Neural progenitor cell (in vitro differentiated cells): ENCODE measurements around the gene ABCA3. TPM values are rescaled to one million over a fixed set of nuclear protein-coding genes. Genes with fewer than 3 reads are reported as not detected.
A peak's percentile ranks its signal among the peaks of the same experiment; 100 is the strongest.

Experiments
- DNase-seq: peaks from one replicate; pipeline ENCODE4 v3.0.0-alpha.2; 2016; ENCODE audit warnings: low spot score
- H2AFZ ChIP-seq: fragments of 200-600 bp; sonication (generic); replicated peaks from 2 replicates; pipeline ENCODE4 v1.6.1; 2016; ENCODE audit warnings: antibody characterized with exemption
- H3F3A ChIP-seq: fragments of 200-600 bp; sonication (generic); 2 replicates; pipeline ENCODE4 v1.6.1; 2016; ENCODE audit warnings: antibody characterized with exemption, low read depth
- H3K27ac ChIP-seq: fragments of 200-600 bp; sonication (generic); 2 replicates; pipeline ENCODE4 v1.5.1; 2016; ENCODE audit warnings: mild to moderate bottlenecking
- H3K27me3 ChIP-seq: fragments of 200-600 bp; sonication (generic); 2 replicates; pipeline ENCODE4 v1.6.1; 2016; ENCODE audit warnings: mild to moderate bottlenecking, moderate library complexity
- H3K36me3 ChIP-seq: fragments of 200-600 bp; sonication (generic); 2 replicates; pipeline ENCODE4 v1.5.1; 2016
- H3K4me1 ChIP-seq: fragments of 200-600 bp; sonication (generic); 2 replicates; pipeline ENCODE4 v1.6.1; 2016; ENCODE audit warnings: mixed run types
- H3K4me2 ChIP-seq: fragments of 200-600 bp; sonication (generic); 2 replicates; pipeline ENCODE4 v1.6.1; 2016
- H3K4me3 ChIP-seq: fragments of 200-600 bp; sonication (generic); 2 replicates; pipeline ENCODE4 v1.5.1; 2016
- H3K79me2 ChIP-seq: fragments of 200-600 bp; sonication (generic); 2 replicates; pipeline ENCODE4 v1.6.1; 2016; ENCODE audit warnings: low read depth
- H3K9ac ChIP-seq: fragments of 200-600 bp; sonication (generic); 2 replicates; pipeline ENCODE4 v1.6.1; 2016
- H3K9me3 ChIP-seq: fragments of 200-600 bp; sonication (generic); 2 replicates; pipeline ENCODE4 v1.5.1; 2016; ENCODE audit warnings: low read depth
- H4K20me1 ChIP-seq: fragments of 200-600 bp; sonication (generic); 2 replicates; pipeline ENCODE4 v1.6.1; 2016; ENCODE audit warnings: low read depth
- H3K27ac Mint-ChIP-seq: 3 replicates; pipeline ENCODE4 v1.8.0; 2021; ENCODE audit warnings: mixed read lengths
- H3K27me3 Mint-ChIP-seq: 2 replicates; pipeline ENCODE4 v1.8.0; 2022; ENCODE audit warnings: low read depth, mild to moderate bottlenecking, inconsistent platforms, moderate library complexity, mixed read lengths; ENCODE audit not compliant: insufficient read depth
- H3K36me3 Mint-ChIP-seq: 3 replicates; pipeline ENCODE4 v1.8.0; 2021; ENCODE audit warnings: mixed read lengths
- H3K4me1 Mint-ChIP-seq: 3 replicates; pipeline ENCODE4 v1.8.0; 2021; ENCODE audit warnings: mixed read lengths
- H3K4me3 Mint-ChIP-seq: 3 replicates; pipeline ENCODE4 v1.8.0; 2021; ENCODE audit warnings: mild to moderate bottlenecking, moderate library complexity, mixed read lengths
- H3K9me3 Mint-ChIP-seq: 3 replicates; pipeline ENCODE4 v1.8.0; 2020; ENCODE audit warnings: mixed read lengths
- CTCF ChIP-seq: fragments of 200-600 bp; sonication (generic); IDR thresholded peaks from 2 replicates; pipeline ENCODE4 v1.5.1; 2017; ENCODE audit warnings: antibody characterized with exemption, mild to moderate bottlenecking
- EZH2 ChIP-seq: fragments of 200-600 bp; sonication (generic); IDR thresholded peaks from 2 replicates; pipeline ENCODE4 v1.6.1; 2017; ENCODE audit warnings: antibody characterized with exemption, mild to moderate bottlenecking, moderate library complexity
- EZH2phosphoT487 ChIP-seq: fragments of 200-600 bp; sonication (generic); IDR thresholded peaks from 2 replicates; pipeline ENCODE4 v1.6.1; 2017; ENCODE audit warnings: antibody characterized with exemption
- microRNA counts: library from miRNA; unstranded; fragments of <30 nt; microRNA quantifications from one replicate; lab custom pipeline; 2016
- microRNA-seq: library from miRNA; unstranded; fragments of <30 nt; microRNA quantifications from one replicate; pipeline ENCODE4, GENCODE V29; 2016
- small RNA-seq: library from RNA; depleted of rRNA; stranded (forward); fragments of <200 nt; gene quantifications from one replicate; pipeline ENCODE3, GENCODE V24; 2015
- total RNA-seq: library from RNA; depleted of rRNA; stranded (reverse); fragments of >200 nt; gene quantifications from 2 replicates; pipeline ENCODE4 v1.2.3, GENCODE V29; 2015; ENCODE audit warnings: low replicate concordance

Gene ABCA3
- total RNA-seq, 1 donor from 2014 or later = 9.7 TPM

DNA sequence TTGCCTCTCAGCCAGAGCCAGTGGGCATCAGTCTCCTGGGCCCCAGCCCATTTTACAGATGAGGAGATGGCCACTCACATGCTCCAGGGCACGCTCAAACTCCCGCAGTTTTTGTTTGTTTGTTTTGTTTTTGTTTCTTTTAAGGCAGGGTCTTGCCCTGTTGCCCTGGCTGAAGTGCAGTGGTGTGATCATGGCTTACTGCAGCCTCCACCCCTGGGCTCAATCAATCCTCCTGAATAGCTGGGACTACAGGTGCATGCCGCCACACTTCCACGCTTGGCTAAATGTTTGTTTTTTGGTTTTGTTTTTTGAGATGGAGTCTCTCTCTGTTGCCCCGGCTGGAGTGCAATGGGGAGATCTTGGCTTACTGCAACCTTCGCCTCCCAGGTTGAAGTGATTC is 113.6 kb downstream of the ABCA3 start:
- peaks cover 2% of the 10 kb centered on the region for H3K36me3 Mint-ChIP-seq
- peaks cover 9% of the 10 kb centered on the region for H3K4me1 Mint-ChIP-seq
- Histone ChIP-seq H3K4me3 (no peak overlapping the region), H3K4me2 (no peak overlapping the region), H3K27me3 (no peaks in the 10 kb centered on the region), H3K9ac (no peak overlapping the region), H3K4me1 (peaks cover 7% of the 10 kb centered on the region), H3K9me3 (no peaks in the 10 kb centered on the region), H3K27ac (no peak overlapping the region), H2AFZ (no peak overlapping the region), H3K36me3 (no peaks in the 10 kb centered on the region), H3K79me2 (peaks cover 41% of the 10 kb centered on the region), H4K20me1 (peaks cover 34% of the 10 kb centered on the region), H3F3A (peaks cover 3% of the 10 kb centered on the region)
- H3K27me3 Mint-ChIP-seq = peaks cover 2% of the 10 kb centered on the region
- TF ChIP-seq EZH2phosphoT487 = no peak
- TF ChIP-seq EZH2 = no peak
- TF ChIP-seq CTCF = no peak
- H3K4me3 Mint-ChIP-seq = no peak overlapping the region
- DNase-seq = no peak
- no peaks in the 10 kb centered on the region for H3K9me3 Mint-ChIP-seq
- no peak overlapping the region for H3K27ac Mint-ChIP-seq

DNA sequence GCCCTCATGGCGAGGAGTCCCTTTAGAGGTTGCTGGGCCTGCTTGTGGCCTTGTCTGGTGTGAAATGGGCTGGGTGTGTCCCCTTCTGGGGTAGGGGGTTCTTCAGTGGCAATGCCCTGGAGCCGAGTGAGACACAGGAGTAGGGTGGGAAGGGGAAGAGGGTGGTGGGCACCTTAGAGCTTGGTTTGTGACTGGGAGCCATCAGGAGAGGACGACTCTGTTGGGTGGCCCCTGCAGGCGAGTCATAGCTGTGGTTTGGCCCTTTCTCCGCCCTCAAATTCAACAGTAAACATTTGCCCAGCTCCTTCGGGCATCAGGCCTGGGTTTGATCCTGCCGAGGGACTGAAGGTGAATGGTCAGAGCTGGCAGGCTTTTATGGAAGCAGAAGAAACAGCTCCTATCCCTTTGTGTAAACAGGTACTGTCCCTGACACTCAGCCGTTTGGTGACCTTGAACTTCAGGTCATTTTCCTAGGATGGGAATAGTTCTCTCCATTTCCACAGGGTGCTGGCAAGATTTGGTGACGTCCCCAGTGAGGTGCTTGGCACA is 114.2 kb downstream of the ABCA3 start:
- no peaks in the 10 kb centered on the region for H3K27me3 ChIP-seq
- H3K4me1 ChIP-seq = peaks cover 7% of the 10 kb centered on the region
- no peak overlapping the region for H3K9ac ChIP-seq
- H3K4me2 ChIP-seq = no peak overlapping the region
- no peak overlapping the region for H3K27ac ChIP-seq
- H3K79me2 ChIP-seq = peaks cover 41% of the 10 kb centered on the region
- H3K36me3 ChIP-seq = no peaks in the 10 kb centered on the region
- Mint-ChIP-seq H3K36me3 (peaks cover 2% of the 10 kb centered on the region), H3K4me1 (peaks cover 9% of the 10 kb centered on the region), H3K27ac (peak overlapping the region; percentile 76), H3K27me3 (peaks cover 2% of the 10 kb centered on the region), H3K9me3 (no peaks in the 10 kb centered on the region), H3K4me3 (peak overlapping the region; percentile 70)
- H3K4me3 ChIP-seq = no peak overlapping the region
- no peaks in the 10 kb centered on the region for H3K9me3 ChIP-seq
- no peak for DNase-seq
- H3F3A ChIP-seq = peaks cover 3% of the 10 kb centered on the region
- H2AFZ ChIP-seq = no peak overlapping the region
- peaks cover 34% of the 10 kb centered on the region for H4K20me1 ChIP-seq
- TF ChIP-seq CTCF = no peak
- TF ChIP-seq EZH2phosphoT487 = no peak
- no peak for TF ChIP-seq EZH2

MicroRNA genes within 50 kb of the gene (microRNA counts, 767-probe panel; counts per million panel counts)
- microRNA hsa-miR-940 (lab: Ali Mortazavi, UCI) = 460 counts per million, percentile 90 among the panel's probes with 10 or more counts

Small RNA genes lying within 50 kb of the gene (microRNA-seq; reads per million reads assigned to microRNA genes)
- gene MIR3677 = not detected
- not detected for gene MIR4717

Small RNA genes lying within 50 kb of the gene (small RNA-seq; reads per million reads assigned to genes)
- not detected for gene MIR3677
- gene MIR4717 = not detected

Other genes with a start within 250 kb of the ABCA3 start
- gene PKD1, start 204.8 kb downstream of the ABCA3 start, total RNA-seq = 16.9 and 73.4 TPM in 2 replicates
- 2.1 and 4.4 TPM in 2 replicates for gene RAB26, start 192.1 kb downstream of the ABCA3 start, total RNA-seq
- gene TRAF7, start 184.9 kb downstream of the ABCA3 start, total RNA-seq = 24.1 and 63.6 TPM in 2 replicates
- gene CASKIN1, start 144.1 kb downstream of the ABCA3 start, total RNA-seq = 1.6 and 9.0 TPM in 2 replicates
- gene MLST8, start 135.3 kb downstream of the ABCA3 start, total RNA-seq = 24.9 and 89.0 TPM in 2 replicates
- gene BRICD5, start 129.9 kb downstream of the ABCA3 start, total RNA-seq = 5.2 and 14.5 TPM in 2 replicates
- gene PGP, start 125.9 kb downstream of the ABCA3 start, total RNA-seq = 13.3 and 42.9 TPM in 2 replicates
- gene E4F1, start 117.1 kb downstream of the ABCA3 start, total RNA-seq = 7.4 and 37.7 TPM in 2 replicates
- gene DNASE1L2, start 104.3 kb downstream of the ABCA3 start, total RNA-seq = 0.21 and 1.6 TPM in 2 replicates
- 39.7 and 85.6 TPM in 2 replicates for gene ECI1, start 89.1 kb downstream of the ABCA3 start, total RNA-seq
- gene RNPS1, start 72.6 kb downstream of the ABCA3 start, total RNA-seq = 176 and 284 TPM in 2 replicates
- 41.6 and 67.3 TPM in 2 replicates for gene CCNF, start 88.7 kb upstream of the ABCA3 start, total RNA-seq
- 29.1 and 62.1 TPM in 2 replicates for gene TEDC2, start 119.4 kb upstream of the ABCA3 start, total RNA-seq
- gene NTN3, start 130.6 kb upstream of the ABCA3 start, total RNA-seq = 1.7 and 3.6 TPM in 2 replicates
- 8.2 and 11.9 TPM in 2 replicates for gene TBC1D24, start 134.4 kb upstream of the ABCA3 start, total RNA-seq
- 11.6 and 44.3 TPM in 2 replicates for gene ATP6V0C, start 173.2 kb upstream of the ABCA3 start, total RNA-seq
- 11.7 and 39.2 TPM in 2 replicates for gene AMDHD2, start 179.6 kb upstream of the ABCA3 start, total RNA-seq
- 0.09 TPM in 1 of 2 replicates, not detected in the other for gene CEMP1, start 190.7 kb upstream of the ABCA3 start, total RNA-seq
- gene PDPK1, start 197.3 kb upstream of the ABCA3 start, total RNA-seq = 13.6 and 13.9 TPM in 2 replicates